Stimulated activated CD8-positive, alpha-beta memory T cell treated with anti-CD3 and anti-CD28 coated beads, Interleukin-4, amount 100 ng/mL, for 1 hour (primary cell): ENCODE measurements around the gene PARP8.
"Not testable (repeated sequence)": the region's sequence is repeated elsewhere in the genome, so short reads cannot be mapped to it uniquely, and the experiment has no call there.

Experiments used
- DNase-seq, 2 donors: peaks; one replicate each; pipeline ENCODE4 v3.0.0-alpha.2; 2020; ENCODE audit warnings: low read depth in 2 of 2, low spot score in 1 of 2

The PARP8 gene, protein sequence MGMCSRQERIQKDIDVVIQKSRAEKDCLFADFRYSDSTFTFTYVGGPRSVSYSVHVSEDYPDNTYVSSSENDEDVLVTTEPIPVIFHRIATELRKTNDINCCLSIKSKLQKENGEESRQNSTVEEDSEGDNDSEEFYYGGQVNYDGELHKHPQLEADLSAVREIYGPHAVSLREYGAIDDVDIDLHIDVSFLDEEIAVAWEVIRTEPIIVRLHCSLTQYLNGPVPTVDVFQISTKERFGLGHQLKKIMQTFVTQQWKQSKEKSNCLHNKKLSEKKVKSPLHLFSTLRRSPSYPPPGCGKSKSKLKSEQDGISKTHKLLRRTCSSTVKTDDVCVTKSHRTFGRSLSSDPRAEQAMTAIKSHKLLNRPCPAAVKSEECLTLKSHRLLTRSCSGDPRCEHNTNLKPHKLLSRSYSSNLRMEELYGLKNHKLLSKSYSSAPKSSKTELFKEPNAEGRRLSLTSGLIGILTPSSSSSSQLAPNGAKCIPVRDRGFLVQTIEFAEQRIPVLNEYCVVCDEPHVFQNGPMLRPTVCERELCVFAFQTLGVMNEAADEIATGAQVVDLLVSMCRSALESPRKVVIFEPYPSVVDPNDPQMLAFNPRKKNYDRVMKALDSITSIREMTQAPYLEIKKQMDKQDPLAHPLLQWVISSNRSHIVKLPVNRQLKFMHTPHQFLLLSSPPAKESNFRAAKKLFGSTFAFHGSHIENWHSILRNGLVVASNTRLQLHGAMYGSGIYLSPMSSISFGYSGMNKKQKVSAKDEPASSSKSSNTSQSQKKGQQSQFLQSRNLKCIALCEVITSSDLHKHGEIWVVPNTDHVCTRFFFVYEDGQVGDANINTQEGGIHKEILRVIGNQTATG

GRCh38 chr5:50666261-50667022 lies at the start of gene PARP8:
Gene PARP8, plus strand, starts transcription at chr5:50666637. Its CDS starts 459 bp downstream, at chr5:50667096.
- peak; percentile 5 to 8 for DNase-seq

GRCh38 chr5:50623666-50624065 lies 42.8 kb upstream of the PARP8 start:
- no peak for DNase-seq

DNA sequence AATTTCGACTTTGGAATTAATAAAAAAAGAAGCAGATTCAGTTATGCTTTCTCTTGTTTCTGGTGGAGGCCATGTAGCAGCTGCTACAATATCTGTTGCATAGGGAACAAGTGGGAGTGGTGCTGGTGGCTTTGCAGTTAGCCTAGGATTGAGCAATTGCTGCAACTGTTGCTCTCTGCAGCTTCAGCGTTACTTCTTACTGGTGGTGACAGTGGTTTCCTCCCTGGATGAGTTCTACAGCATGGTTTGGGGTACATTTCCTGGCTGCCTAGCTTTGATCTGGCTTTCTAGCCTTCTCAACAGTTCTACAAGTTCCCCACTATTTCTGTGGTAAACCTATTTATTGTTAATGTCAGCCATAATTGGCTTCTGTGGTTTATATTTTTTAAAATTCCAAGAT lies 31.6 kb upstream of the PARP8 start:
- DNase-seq: peak; percentile 6 to 9

DNA sequence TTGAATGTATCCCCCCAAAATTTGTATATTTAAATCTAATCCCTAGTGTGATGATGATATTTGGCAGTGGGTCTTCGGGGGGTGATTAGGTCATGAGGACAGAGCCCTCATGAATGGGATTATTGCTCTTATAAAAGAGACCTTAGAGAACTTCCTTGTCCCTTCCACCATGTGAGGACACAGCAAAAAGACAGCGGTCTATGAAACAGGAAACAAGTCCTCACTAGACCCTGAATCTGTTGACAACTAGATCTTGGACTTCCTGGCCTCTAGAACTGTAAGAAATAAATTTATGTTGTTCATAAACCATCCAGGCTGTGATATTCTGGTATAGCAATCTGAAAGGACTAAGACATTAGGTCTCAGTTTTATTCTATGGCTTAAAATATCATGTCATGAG lies 28.9 kb upstream of the PARP8 start:
- DNase-seq: not testable (repeated sequence)

DNA sequence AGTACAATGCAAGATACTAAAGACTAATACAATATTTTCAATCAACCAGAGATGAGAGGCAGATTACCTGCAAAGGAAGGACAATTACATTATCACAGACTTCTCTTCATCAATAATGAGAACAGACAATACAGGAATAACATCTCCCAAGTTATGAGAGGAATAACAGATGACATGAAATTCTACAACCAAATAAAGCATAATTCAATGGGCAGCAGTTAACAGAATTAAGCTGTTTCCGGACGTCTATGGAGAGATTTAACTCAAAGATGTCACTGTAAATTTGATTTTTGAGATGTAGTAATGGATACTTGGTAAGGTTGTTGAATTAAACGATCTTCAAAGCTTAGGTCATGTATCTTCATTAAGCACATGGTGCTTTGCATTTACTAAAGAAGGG lies 19.8 kb upstream of the PARP8 start:
- DNase-seq: no peak

DNA sequence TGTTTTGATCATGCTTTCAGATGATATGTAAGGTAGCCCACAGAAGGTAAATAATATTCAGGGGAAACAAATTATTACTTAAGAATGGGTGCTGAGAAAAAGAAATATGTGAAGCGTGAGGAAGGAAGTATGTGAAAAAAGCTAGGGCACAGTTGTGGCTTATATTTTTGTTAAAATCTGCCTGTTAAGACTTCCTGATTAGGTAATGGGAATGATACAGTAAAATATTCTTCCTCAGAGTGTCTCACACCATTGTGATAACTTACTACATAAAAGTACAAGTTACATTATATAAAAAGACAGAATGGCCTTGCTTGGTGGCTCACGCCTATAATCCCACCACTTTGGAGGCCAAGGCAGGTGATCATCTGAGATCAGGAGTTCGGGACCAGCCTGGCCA lies 18.7 kb upstream of the PARP8 start:
- DNase-seq: no peak

GRCh38 chr5:50653946-50654345 lies 12.5 kb upstream of the PARP8 start:
- DNase-seq: no peak

DNA sequence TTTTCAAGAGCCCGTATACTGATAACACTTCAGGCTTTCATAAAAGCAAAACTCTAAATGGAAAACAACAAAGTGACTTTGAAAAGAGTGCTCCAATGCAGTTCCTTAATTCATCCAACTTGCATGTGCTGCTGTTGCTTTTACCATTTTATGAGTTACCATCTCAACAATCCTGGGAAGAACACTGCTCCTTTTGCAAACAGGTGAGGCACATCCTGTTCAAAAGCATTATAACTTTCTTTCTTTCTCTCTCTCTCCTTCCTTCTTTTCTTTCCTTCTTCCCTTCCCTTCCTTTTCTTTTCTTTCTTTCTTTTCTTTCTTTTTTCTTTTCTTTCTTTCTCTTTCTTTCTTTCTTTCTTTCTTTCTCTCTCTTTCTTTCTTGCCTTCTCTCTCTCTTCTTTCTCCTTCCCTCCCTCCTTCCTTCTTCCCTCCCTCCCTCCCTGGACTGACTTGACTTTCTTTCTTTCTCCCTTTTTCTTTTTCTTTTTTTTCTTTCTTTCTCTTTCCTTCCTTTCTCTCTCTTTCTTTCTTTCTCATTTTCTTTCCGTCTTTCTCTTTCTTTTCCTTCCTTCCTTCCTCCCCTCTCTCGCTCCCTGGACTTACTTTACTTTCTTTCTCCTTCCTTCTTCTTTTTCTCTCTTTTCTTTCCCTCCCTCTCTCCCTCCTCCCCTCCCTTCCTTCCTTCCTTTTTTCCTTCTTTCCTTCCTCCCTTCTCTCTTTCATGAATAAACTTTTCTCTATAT lies 11.2 kb upstream of the PARP8 start:
- DNase-seq: no peak

GRCh38 chr5:50655810-50656205 lies 10.6 kb upstream of the PARP8 start:
- no peak for DNase-seq

- DNase-seq: no peak
Observed at GRCh38 chr5:50657044-50657443, 9.4 kb upstream of the PARP8 start.

DNA sequence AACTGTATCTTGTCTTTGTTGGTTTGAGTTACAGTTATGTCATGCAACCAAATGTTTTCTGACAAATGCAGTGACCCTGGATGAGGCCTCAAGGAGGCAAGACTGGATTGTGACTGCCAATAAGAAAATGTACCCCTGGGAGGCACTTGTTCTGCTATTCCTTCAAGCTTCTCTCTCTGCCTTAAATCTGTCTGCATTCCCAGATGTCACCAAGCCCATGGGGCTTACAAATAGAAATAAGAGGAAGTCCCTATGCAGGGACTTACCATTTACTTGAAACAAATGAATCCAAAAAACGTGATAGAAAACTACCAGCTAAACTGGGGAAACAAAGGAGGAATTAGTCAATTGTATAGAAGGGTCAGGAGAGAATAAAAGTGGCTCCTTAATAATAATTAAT lies 8.2 kb upstream of the PARP8 start:
- no peak for DNase-seq

DNA sequence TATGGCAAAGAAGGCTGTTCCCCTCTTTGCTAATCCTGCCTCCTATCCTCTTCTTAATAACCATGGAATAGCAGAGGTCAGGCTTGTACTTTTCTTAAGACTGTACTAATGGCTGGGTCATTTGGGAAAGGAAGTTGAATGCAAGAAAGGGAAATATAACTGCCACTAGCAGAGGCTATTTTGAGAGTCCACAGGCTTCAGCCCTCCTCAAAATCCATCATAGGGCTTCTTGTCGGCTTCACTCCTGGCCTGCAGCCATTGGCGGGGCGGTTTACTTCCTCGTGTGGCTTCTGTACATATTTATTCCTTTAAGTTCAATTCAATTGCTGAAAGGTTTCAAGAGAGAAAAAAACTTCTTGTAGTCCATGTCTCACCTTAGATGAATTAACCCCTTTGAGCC lies 2.8 kb upstream of the PARP8 start:
- no peak for DNase-seq

- DNase-seq: no peak
Observed at GRCh38 chr5:50665091-50665490, 1.3 kb upstream of the PARP8 start.

- peak in 1 of 2 donors; percentile 11 for DNase-seq
Observed at GRCh38 chr5:50665761-50666202, 655 bp upstream of the PARP8 start.

GRCh38 chr5:50667023-50667652 lies 701 bp downstream of the PARP8 start:
- peak; percentile 8 to 10 for DNase-seq

DNA sequence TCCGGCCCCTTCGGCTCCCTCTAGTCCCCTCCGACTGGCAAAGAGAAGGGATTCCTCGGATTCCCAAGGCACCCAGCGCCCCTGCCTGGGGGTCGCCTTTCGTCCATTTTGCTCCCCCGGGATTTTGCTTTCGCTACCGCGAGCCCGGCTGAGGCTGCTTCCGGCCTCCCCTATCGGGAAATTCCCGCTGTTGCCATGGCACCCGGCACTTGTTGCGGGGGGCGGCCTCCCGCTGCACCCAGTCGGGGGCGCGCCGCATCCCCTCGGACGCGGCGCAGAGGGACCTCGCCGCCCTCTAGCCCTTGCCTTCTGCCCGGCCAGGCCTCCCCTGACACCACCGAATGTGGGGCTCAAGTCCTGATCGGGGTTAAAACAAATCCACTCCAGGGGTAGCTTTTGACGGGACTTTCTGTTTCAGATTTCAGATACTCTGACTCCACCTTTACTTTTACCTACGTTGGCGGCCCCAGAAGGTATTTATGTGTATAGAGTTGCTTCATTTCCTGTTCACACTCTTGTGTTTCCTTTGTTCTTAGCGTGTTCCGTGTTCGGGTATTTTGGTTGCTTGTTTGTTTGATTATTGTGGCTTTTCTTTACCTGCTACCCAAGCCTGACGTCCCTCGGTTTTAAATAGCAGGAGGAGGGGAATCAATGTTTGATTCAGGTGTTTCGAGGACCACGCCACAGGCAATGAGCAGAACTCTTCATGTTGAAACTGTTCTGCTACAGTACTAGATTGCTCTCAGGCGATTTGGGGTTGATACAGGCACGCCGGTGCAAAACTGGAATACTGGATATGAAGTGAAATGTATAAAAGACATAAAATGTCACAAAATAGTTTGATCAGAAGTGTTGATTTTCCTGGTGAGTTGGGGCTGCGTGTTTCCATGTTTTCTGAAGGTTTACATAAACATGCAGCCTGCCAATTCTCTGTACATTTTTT lies 1.5 kb downstream of the PARP8 start:
- peak; percentile 82 for DNase-seq

DNA sequence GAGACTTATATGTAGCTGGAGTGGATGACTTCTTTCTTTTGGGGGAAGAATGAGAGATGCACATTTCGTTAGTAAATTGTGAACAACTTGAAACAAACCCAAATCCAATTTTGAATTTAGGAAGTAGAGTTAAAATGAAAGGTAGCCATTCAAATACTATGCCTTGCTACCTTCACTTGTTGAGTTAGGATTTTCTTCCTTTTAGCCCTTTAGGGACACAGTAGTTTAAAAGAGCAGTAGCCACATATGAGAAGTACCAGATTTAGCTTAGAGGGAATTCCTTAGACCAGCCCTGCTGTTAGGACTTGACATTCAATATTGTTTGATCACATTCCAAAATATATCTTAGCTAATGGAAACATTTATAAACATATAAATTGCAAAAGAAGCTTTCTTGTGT lies 2.2 kb downstream of the PARP8 start:
- not testable (repeated sequence) for DNase-seq

DNA sequence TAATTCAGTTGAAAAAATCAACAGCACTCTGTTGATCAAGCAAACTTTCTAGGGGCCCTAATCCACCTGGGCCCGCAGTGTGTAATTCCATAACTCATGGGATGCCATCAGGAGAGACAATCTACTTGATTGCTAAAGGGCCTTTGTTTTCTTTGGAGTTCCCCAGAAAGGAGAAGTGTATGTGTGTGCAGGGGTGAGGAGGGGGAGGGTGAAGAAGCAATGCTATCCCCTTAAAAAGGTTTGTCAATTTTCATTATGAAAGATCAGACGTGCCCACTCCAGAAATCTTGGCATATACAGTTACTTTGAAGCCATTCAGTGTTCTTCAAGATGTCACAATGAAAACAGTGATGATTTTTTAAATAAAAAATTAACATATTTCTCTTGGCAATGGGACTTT lies 6.2 kb downstream of the PARP8 start:
- no peak for DNase-seq

GRCh38 chr5:50673444-50673843 lies 7.0 kb downstream of the PARP8 start:
- not testable (repeated sequence) for DNase-seq
